NOMO-1 (cell line): ENCODE measurements around the gene ORM2.
A peak's percentile ranks its signal among the peaks of the same experiment; 100 is the strongest.

Source experiments
- DNase-seq, 2 experiments: peaks; one replicate each; lab custom pipeline; 2025; ENCODE audit not compliant: unreplicated experiment in 2 of 2; lab: John Stamatoyannopoulos, UW

The ORM2 gene

GRCh38 chr9:114367772-114368569 is 38.3 kb downstream of the ORM2 start:
- no peak for DNase-seq

- no peak for DNase-seq
Observed at GRCh38 chr9:114369216-114370130, 39.8 kb downstream of the ORM2 start.

- DNase-seq, result no peak
Observed at GRCh38 chr9:114370251-114370967, 40.7 kb downstream of the ORM2 start.

DNA sequence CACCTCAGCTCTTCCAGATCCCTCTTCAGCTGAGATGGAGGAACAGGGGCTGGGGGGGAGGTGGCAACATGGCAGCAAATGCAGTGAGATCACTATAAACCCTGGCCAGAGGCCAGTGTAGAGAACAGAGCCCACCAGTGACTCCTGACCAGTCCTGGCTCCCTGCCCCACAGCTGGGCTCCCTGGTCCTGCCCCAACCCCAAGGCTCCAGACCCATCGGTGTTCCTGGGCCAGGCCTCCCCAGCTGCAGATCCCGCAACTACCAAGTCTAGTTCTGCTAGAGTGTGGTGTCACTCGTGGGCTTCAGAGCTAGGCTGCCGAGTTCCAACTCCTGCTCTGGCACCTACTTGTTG is 41.3 kb downstream of the ORM2 start:
- DNase-seq, result no peak

- DNase-seq, result no peak
Observed at GRCh38 chr9:114371343-114371944, 41.8 kb downstream of the ORM2 start.

GRCh38 chr9:114371973-114372917 is 42.6 kb downstream of the ORM2 start:
- peak; percentile 41 to 60 for DNase-seq

- peak; percentile 94 to 95 for DNase-seq
Observed at GRCh38 chr9:114372921-114373448, 43.3 kb downstream of the ORM2 start.

GRCh38 chr9:114373960-114374730 is 44.5 kb downstream of the ORM2 start:
- no peak for DNase-seq

DNA sequence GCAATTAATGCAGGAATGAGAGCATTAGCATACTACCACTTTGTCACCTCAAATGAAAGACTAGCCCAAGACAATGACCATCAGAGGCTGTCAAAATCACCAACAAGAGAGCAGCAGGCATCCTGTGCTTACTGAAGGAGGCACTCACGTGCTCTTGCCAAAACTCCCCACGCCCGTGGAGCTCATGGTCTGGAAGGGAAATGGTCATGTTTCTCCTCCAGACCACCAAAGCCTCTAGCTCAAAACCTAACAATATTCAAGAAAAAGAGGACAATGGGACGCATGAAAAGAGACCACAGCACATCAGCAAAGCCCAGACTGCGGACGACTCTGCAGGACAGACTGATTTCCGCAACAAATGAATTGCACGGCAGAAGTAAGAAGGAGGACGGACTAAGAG is 45.3 kb downstream of the ORM2 start:
- DNase-seq, result no peak

DNA sequence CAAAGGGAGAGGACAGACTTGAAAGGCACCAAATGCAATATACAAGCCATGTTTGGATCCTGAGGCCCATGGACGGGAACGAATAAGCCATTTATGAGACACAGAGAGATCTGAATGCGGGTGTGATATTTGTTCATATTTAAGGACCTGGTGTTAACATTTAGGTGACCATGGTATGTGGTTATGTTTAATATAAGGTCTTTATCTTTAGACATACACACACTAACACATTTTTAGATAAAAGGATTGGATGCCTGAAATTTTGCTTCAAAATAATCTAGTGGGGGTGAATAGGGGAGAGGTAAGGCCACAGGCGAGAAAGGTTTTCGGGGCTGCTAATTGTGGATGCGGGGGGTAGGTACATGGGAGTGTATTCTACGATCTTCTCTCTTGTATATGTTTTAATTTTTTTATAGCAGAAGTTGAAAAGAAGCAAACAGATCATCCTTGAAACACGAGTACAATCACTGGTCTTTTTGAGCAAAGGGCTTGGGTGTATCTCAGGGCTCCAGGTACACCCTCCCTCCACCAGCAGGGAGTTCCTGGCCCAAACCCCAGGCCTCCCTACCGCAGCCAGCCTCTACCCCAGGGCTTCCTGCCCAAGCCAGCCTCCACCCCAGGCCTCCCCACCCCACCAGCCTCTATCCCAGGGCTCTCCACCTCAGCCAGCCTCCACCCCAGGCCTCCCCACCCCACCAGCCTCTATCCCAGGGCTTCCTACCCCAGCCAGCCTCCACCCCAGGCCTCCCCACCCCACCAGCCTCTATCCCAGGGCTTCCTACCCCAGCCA is 45.9 kb downstream of the ORM2 start:
- DNase-seq, result no peak

GRCh38 chr9:114376586-114377445 is 47.1 kb downstream of the ORM2 start:
- DNase-seq, result no peak

DNA sequence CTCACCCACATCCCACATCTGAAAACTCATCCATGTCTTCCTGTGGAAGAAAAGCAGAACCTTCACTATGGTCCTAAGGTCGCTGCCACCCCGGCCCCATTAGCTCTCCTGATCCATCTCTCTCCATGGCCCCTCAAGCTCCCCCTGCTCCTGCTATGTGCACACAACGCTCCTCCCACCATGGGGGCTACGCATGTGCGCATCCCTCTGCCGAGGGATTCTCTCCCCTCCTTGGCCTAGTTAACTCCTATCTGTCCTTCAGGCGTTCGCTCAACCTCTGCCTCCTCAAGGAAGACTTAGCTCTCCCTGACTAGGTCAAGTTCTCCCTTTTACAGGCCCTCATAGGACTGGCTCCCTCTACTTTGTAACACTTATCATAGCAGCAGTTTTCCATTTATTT is 48.3 kb downstream of the ORM2 start:
- DNase-seq, result no peak

DNA sequence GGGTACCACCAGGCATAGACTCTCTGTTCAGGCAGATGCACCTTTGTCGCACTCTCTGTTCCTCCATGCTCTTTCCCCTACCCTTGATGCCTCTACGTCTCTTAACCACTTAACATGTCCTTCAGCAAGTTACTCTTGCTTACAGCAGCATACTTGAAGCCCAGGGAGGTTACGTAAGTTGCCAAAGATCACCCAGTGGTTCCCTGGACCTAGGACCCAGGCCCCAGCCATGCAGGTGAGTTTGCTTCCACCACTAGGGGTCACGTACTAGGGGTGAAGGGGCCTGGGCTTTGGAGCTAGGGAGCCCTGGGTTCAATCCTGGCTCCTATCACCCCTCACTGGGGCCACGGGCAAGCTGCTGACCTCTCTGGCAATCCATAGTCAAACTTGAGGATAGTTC is 49.2 kb downstream of the ORM2 start:
- DNase-seq, result no peak
